Coronary artery (tissue), 2 donors: Measurements from ENCODE around the gene N4BP2L1.

Source experiments
- DNase-seq: peaks from one replicate; pipeline ENCODE4 v3.0.0-alpha.2; 2017; ENCODE audit warnings: low spot score
- H3K27ac ChIP-seq, 2 donors: fragments of 200-600 bp; sonication (generic); one replicate each; pipeline ENCODE4 v1.5.1; 2016 to 2019
- H3K4me3 ChIP-seq: fragments of 200-600 bp; sonication (generic); 2 replicates; pipeline ENCODE4 v1.5.1; 2016; ENCODE audit warnings: mild to moderate bottlenecking, moderate library complexity
- CTCF ChIP-seq: fragments of 200-600 bp; sonication (generic); IDR thresholded peaks from one replicate; pipeline ENCODE4 v1.5.1; 2019; ENCODE audit warnings: antibody characterized with exemption

N4BP2L1 gene

GRCh38 chr13:32432856-32433255 lies 4.9 kb upstream of the N4BP2L1 start:
- no peak overlapping the region for H3K4me3 ChIP-seq
- H3K27ac ChIP-seq: no peak overlapping the region
- TF ChIP-seq CTCF: no peak
- no peak for DNase-seq

- no peak for TF ChIP-seq CTCF
- no peak for DNase-seq
These were observed 3.4 kb upstream of the N4BP2L1 start for GRCh38 chr13:32431361-32431760.

GRCh38 chr13:32430018-32430747 lies 2.3 kb upstream of the N4BP2L1 start:
- Histone ChIP-seq H3K4me3 (no peak overlapping the region), H3K27ac (no peak overlapping the region)
- no peak for DNase-seq
- no peak for TF ChIP-seq CTCF

More at GRCh38 chr13:32431361-32431760, 3.4 kb upstream of the N4BP2L1 start:
- Histone ChIP-seq H3K27ac (no peak overlapping the region), H3K4me3 (no peak overlapping the region)

- DNase-seq: no peak
- Histone ChIP-seq H3K27ac (peak overlapping the region; percentile 92 to 94), H3K4me3 (no peak overlapping the region)
- TF ChIP-seq CTCF: no peak
These were observed 1.5 kb upstream of the N4BP2L1 start for GRCh38 chr13:32429433-32429909.

- H3K27ac ChIP-seq: peak overlapping the region; percentile 92 to 94
- H3K4me3 ChIP-seq: peak overlapping the region; percentile 87
- DNase-seq: no peak
- TF ChIP-seq CTCF: no peak
These were observed 877 bp upstream of the N4BP2L1 start for GRCh38 chr13:32428581-32429432.

GRCh38 chr13:32426990-32427851 lies 709 bp downstream of the N4BP2L1 start:
- H3K4me3 ChIP-seq: peak overlapping the region; percentile 87
- H3K27ac ChIP-seq: peak overlapping the region; percentile 92 to 94
- TF ChIP-seq CTCF: no peak
- peak; percentile 75 for DNase-seq
